Measurements from ENCODE around the gene CCDC85A. TPM values are rescaled to one million over a fixed set of nuclear protein-coding genes. Genes with fewer than 3 reads are reported as not detected.

CCDC85A gene
- total RNA-seq, 4 donors from 2014 or later, result 0.42 to 2.1 (median 1.3) TPM

DNA sequence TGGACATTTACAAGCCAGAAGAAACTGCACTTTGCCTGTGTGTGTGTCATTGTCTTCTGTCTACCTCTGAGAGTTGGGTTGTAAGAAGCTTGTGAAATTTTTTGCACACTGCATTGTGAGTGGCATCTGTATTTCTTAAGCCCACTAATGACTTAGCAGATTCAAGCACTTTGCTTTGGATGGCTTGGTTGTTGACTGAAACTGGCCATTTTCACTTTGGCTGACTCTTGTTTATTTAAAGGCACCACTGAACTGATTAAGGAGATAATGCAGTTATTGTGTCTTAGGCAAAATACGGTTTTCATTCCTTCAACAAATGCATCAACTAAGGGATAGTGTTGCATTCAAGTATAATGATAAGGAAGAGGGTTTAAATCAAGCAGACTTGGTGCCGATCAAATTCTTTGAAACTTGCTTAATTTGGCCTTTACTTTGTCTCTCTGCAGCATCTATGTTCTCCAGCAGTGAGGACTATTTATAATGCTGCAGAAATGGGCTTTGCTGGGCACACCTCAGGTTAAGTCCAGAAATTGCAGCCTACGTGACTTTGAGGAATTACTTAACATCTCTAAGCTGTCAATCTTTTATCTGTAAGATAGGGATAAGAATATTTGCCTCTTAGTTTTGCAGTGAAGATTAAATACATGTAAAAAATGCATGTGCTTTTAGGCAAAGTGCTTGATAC, 142.0 kb downstream of the CCDC85A start:
- DNase-seq, result no peak

DNA sequence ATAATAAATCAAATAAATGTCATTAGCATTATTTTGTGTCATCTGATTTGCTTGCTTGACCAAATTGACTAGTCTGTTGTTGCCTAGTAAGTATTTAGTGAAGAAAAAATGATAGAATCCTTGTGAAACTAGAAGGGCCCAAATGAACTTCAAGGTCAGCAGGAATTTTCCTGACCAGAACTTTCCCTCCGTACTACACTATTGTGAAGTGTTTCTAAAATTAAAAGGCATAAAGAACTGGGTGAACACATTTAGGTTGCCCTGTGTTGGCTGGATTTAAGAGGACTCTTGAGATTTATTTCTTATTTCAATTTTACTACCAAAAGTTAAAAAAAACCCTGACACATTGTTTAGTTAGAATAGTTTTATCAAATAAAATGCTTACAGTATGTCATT, 142.6 kb downstream of the CCDC85A start:
- DNase-seq, result no peak
- Histone ChIP-seq H3K36me3 (no peaks in the 10 kb centered on the region), H3K4me3 (no peak overlapping the region), H3K27me3 (no peaks in the 10 kb centered on the region), H3K27ac (no peak overlapping the region), H3K9me3 (no peaks in the 10 kb centered on the region), H3K4me1 (no peaks in the 10 kb centered on the region)
- no peak for TF ChIP-seq POLR2A (IDR thresholded peaks at IDR 0.05)
- TF ChIP-seq, protein P1, sequence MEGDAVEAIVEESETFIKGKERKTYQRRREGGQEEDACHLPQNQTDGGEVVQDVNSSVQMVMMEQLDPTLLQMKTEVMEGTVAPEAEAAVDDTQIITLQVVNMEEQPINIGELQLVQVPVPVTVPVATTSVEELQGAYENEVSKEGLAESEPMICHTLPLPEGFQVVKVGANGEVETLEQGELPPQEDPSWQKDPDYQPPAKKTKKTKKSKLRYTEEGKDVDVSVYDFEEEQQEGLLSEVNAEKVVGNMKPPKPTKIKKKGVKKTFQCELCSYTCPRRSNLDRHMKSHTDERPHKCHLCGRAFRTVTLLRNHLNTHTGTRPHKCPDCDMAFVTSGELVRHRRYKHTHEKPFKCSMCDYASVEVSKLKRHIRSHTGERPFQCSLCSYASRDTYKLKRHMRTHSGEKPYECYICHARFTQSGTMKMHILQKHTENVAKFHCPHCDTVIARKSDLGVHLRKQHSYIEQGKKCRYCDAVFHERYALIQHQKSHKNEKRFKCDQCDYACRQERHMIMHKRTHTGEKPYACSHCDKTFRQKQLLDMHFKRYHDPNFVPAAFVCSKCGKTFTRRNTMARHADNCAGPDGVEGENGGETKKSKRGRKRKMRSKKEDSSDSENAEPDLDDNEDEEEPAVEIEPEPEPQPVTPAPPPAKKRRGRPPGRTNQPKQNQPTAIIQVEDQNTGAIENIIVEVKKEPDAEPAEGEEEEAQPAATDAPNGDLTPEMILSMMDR (IDR thresholded peaks at IDR 0.05), result no peak
- intact Hi-C loops (cut with DNase I), result no loop called here
- 48 to 60% methylated on average over 1 of the region's 1 CpG for WGBS, 2 donors

More for the DNA sequence above, 142.0 kb downstream of the CCDC85A start:
- WGBS, 2 donors, result 65 to 73% methylated on average over 3 of the region's 3 CpGs
- no peak for TF ChIP-seq POLR2A (IDR thresholded peaks at IDR 0.05)
- TF ChIP-seq, protein P1 (IDR thresholded peaks at IDR 0.05), result no peak
- H3K36me3 ChIP-seq, result no peaks in the 10 kb centered on the region
- no peaks in the 10 kb centered on the region for H3K27me3 ChIP-seq
- no peak overlapping the region for H3K27ac ChIP-seq
- H3K4me3 ChIP-seq, result no peak overlapping the region
- intact Hi-C loops (cut with DNase I), result no loop called here
- H3K9me3 ChIP-seq, result no peaks in the 10 kb centered on the region
- H3K4me1 ChIP-seq, result no peaks in the 10 kb centered on the region

DNA sequence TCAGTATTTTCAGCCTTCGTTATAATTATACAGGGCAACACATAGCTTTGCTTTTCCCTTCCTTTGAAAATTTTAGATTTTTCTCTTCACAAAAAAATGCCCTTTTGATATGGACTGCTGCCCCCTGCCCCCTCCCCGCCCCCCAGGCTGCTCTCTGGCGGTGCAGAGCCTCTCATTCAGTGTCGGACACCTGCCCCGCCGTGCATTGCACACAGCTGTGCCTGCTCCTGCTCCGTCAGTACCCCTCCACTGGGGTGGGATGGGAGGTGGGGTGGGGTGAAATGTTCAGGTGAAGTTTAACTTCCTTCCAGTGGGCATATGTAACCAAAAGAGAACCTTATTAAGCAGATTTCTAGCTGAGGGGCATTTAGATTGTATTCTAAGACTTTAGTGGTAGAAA, 148.0 kb downstream of the CCDC85A start:
- no peak for DNase-seq
- WGBS, 2 donors, result 36 to 73% methylated on average over 3 to 7 of the region's 7 CpGs

DNA sequence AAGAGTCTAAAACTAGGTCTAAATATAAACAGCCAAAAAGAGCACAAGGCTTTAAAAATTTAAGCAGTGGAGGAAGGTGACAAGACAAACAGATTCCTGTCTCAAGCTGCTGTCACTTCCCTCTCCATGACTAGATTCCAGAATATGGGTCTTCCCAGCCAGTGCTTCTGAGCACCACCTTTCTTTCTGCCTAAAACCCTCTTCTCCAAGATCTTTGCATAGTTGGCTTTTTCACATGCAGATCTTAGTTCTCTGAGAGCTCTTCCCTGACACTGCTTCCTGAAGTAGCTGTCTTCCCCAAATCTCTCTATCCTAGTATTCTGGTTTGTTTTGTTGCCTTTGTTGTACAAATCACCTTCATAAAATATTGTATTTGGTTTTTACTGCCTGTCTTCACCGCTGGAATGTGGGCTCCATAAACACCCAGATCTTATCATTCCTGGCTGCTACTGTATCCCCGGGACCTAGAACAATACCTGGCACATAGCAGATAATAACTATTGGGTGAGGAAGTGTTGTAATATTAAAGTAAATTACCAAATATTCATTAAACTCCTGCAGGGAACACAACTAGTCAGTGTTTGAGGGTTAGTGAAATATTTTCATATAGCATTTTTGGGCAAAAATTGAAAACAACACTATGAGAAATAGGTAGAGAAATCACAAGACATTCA, 150.2 kb downstream of the CCDC85A start:
- Histone ChIP-seq H3K4me3 (no peak overlapping the region), H3K4me1 (no peaks in the 10 kb centered on the region), H3K36me3 (no peaks in the 10 kb centered on the region), H3K27ac (no peak overlapping the region), H3K27me3 (no peaks in the 10 kb centered on the region), H3K9me3 (no peaks in the 10 kb centered on the region)
- DNase-seq, result no peak
- WGBS, 2 donors, result 15 to 54% methylated on average over 2 of the region's 2 CpGs
- no peak for TF ChIP-seq POLR2A (IDR thresholded peaks at IDR 0.05)
- TF ChIP-seq, protein P1 (IDR thresholded peaks at IDR 0.05), result no peak
- intact Hi-C loops (cut with DNase I), result no loop called here

More for the DNA sequence above, 148.0 kb downstream of the CCDC85A start:
- TF ChIP-seq, protein P1 (IDR thresholded peaks at IDR 0.05), result no peak
- TF ChIP-seq POLR2A (IDR thresholded peaks at IDR 0.05), result no peak
- no peaks in the 10 kb centered on the region for H3K36me3 ChIP-seq
- no peaks in the 10 kb centered on the region for H3K27me3 ChIP-seq
- H3K27ac ChIP-seq, result no peak overlapping the region
- no peaks in the 10 kb centered on the region for H3K4me1 ChIP-seq
- no peaks in the 10 kb centered on the region for H3K9me3 ChIP-seq
- intact Hi-C loops (cut with DNase I), result no loop called here
- no peak overlapping the region for H3K4me3 ChIP-seq

DNA sequence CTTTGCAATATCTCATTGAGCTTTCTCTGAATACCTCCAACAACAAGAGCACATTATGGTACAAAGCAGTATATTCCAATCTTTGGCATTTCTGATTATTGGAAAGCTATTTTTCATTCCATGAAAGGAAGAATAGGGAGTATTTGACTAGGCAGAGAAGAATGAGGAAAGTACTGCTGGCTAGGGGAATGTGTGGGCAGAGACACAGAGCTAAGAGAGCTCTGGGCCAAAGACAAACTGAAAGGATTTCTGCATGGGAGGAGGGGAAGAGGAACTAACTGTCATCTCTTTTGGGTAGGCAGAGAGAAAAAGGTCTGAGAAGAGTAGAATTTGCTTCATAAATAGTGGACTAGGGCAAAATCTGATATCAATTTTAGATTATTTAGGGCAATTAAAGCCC, 150.8 kb downstream of the CCDC85A start:
- intact Hi-C loops (cut with DNase I), result no loop called here
- Histone ChIP-seq H3K9me3 (no peaks in the 10 kb centered on the region), H3K27me3 (no peaks in the 10 kb centered on the region), H3K27ac (no peak overlapping the region), H3K4me1 (no peaks in the 10 kb centered on the region), H3K4me3 (no peak overlapping the region), H3K36me3 (no peaks in the 10 kb centered on the region)
- TF ChIP-seq, protein P1 (IDR thresholded peaks at IDR 0.05), result no peak
- no peak for TF ChIP-seq POLR2A (IDR thresholded peaks at IDR 0.05)
- DNase-seq, result no peak

Data from esophagus squamous epithelium (tissue), 5 donors.